HepG2 (cell line): ENCODE results near the gene COA3. TPM values are rescaled to one million over a fixed set of nuclear protein-coding genes. Genes with fewer than 3 reads are reported as not detected.

ENCODE experiments used
- FOXA1 ChIP-seq, 2 experiments: fragments of 450-650 bp in 1 of 2; sonication (generic) in 1 of 2; formaldehyde crosslinking in 1 of 2; IDR thresholded peaks; 2 replicates each; pipeline versions ENCODE4 v1.4.0 to v1.6.1; 2016 to 2020; ENCODE audit warnings: missing genetic modification reagents in 1 of 2
- FOXA3 ChIP-seq: IDR thresholded peaks from 2 replicates; pipeline ENCODE4 v1.6.1; 2016; ENCODE audit warnings: missing genetic modification reagents, missing compliant biosample characterization
- FOXK1 ChIP-seq: sonication (generic); formaldehyde crosslinking; IDR thresholded peaks from 2 replicates; pipeline ENCODE4 v1.4.0; 2020; ENCODE audit warnings: low read depth, missing genetic modification reagents, borderline replicate concordance
- GATAD1 ChIP-seq: IDR thresholded peaks from 2 replicates; pipeline ENCODE4 v1.6.1; 2016; ENCODE audit warnings: missing genetic modification reagents, missing compliant biosample characterization
- KLF16 ChIP-seq, 2 experiments: sonication (generic) in 1 of 2; formaldehyde crosslinking in 1 of 2; IDR thresholded peaks; 2 replicates each; pipeline versions ENCODE4 v1.6.1 to v1.8.0; 2016 to 2023; ENCODE audit warnings: missing genetic modification reagents in 2 of 2, missing compliant biosample characterization in 1 of 2
- ONECUT2 ChIP-seq: sonication (generic); formaldehyde crosslinking; IDR thresholded peaks from 2 replicates; pipeline ENCODE4 v1.4.0; 2020; ENCODE audit warnings: missing genetic modification reagents
- SOX5 ChIP-seq: IDR thresholded peaks from 2 replicates; pipeline ENCODE4 v1.6.1; 2016; ENCODE audit warnings: borderline replicate concordance
- ZNF253 ChIP-seq: sonication (generic); formaldehyde crosslinking; IDR thresholded peaks from 2 replicates; pipeline ENCODE4 v1.8.0; 2022; ENCODE audit warnings: mild to moderate bottlenecking, missing genetic modification reagents, borderline replicate concordance
- polyA plus RNA-seq, 8 experiments: library from polyadenylated mRNA; depleted of rRNA in 3 of 8; stranded (reverse) in 7 of 8; unstranded in 1 of 8; fragments of >200 nt; fragmentation: Illumina TruSeq in 4 of 8; extraction: Trizol in 4 of 8; gene quantifications; 2 replicates each; pipeline versions ENCODE4 v1.2.1 to v1.2.3, GENCODE V29; 2011 to 2016; ENCODE audit warnings: low read depth in 4 of 8, missing spikeins in 1 of 8, mixed read lengths in 1 of 8; ENCODE audit not compliant: insufficient read depth in 1 of 8
- total RNA-seq, 5 experiments: library from RNA; depleted of rRNA; stranded (reverse); fragments of >200 nt; fragmentation: Illumina TruSeq; extraction: Trizol; gene quantifications; 2 replicates each; pipeline ENCODE4 v1.2.3, GENCODE V29; 2016; ENCODE audit warnings: low read depth in 1 of 5
- TF ChIP-seq, protein P1 (sequence below): sonication (generic); formaldehyde crosslinking; IDR thresholded peaks from 2 replicates; pipeline ENCODE4 v1.4.0; 2020; ENCODE audit warnings: mild to moderate bottlenecking, missing genetic modification reagents
- TF ChIP-seq, protein P2 (sequence below): sonication (generic); formaldehyde crosslinking; IDR thresholded peaks from 2 replicates; pipeline ENCODE4 v1.5.0; 2020; ENCODE audit warnings: mild to moderate bottlenecking, missing genetic modification reagents, borderline replicate concordance
- TF ChIP-seq, protein P3 (sequence below): sonication (generic); formaldehyde crosslinking; IDR thresholded peaks from 2 replicates; pipeline ENCODE4 v1.5.0; 2020; ENCODE audit warnings: mild to moderate bottlenecking, missing genetic modification reagents, moderate library complexity
- TF ChIP-seq, protein P4 (sequence below), 2 experiments: sonication (generic) in 1 of 2; formaldehyde crosslinking in 1 of 2; IDR thresholded peaks; 2 replicates each; pipeline versions ENCODE4 v1.5.1 to v1.6.1; 2011 to 2020; ENCODE audit warnings: borderline replicate concordance in 1 of 2, low read depth in 1 of 2, low read length in 1 of 2, mild to moderate bottlenecking in 1 of 2, missing genetic modification reagents in 1 of 2, moderate library complexity in 1 of 2

Gene COA3
- total and polyA plus RNA-seq, 2 of the 13 experiments (the other 11 are each of a cell fraction or from before 2014, with no cell fraction given): 133 to 202 TPM

DNA sequence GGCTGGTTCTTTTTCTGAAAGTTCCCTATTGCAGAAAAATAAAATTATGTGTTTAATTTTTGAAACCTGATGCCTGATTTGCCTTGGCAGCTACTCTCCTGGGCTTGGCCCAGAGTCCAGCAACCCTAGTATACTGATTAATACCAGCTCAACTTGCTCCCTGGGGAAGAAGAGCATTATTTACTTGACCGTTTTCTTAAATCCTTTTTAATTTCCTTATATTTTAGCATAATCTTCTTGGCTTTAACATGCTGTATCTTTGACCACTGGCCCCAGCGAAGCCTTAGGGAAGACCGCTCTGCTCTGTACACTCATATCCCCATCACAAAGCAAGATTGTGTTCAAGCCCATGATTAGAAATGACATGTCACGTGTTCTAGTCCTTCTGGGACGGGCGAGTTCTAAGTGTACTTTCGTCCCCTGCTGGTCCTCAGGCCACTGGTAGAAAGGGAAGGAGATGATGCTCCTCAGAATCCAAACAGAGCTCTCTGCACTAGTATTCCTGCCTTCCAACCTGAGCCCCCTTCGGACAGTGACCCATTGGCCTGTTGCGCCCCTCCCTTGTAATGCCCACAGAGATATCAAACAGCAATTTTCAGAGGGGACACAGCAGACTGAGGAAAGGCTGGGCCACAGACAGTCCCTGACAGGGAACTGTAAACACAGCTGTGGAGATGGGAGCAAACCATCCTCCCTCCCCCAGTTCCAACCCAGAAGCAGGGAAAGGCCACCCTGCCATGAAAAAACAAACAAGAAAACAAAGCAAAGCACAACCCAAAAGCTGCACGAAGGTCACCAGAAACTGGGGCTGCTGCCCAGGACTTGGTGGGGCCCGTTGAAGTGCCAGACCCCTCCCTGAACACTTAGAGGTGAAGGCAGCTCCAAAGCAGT, 49.4 kb downstream of the COA3 start (continued):
- peak; percentile 62 for TF ChIP-seq FOXA3 (CRISPR knock-in tag)
- TF ChIP-seq, protein P1, sequence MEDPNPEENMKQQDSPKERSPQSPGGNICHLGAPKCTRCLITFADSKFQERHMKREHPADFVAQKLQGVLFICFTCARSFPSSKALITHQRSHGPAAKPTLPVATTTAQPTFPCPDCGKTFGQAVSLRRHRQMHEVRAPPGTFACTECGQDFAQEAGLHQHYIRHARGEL (CRISPR knock-in tag): 0 out of 2 replicates have a peak, but pooled peaks have one; percentile 34
- no peak for TF ChIP-seq ONECUT2 (CRISPR knock-in tag)
- TF ChIP-seq, protein P2, sequence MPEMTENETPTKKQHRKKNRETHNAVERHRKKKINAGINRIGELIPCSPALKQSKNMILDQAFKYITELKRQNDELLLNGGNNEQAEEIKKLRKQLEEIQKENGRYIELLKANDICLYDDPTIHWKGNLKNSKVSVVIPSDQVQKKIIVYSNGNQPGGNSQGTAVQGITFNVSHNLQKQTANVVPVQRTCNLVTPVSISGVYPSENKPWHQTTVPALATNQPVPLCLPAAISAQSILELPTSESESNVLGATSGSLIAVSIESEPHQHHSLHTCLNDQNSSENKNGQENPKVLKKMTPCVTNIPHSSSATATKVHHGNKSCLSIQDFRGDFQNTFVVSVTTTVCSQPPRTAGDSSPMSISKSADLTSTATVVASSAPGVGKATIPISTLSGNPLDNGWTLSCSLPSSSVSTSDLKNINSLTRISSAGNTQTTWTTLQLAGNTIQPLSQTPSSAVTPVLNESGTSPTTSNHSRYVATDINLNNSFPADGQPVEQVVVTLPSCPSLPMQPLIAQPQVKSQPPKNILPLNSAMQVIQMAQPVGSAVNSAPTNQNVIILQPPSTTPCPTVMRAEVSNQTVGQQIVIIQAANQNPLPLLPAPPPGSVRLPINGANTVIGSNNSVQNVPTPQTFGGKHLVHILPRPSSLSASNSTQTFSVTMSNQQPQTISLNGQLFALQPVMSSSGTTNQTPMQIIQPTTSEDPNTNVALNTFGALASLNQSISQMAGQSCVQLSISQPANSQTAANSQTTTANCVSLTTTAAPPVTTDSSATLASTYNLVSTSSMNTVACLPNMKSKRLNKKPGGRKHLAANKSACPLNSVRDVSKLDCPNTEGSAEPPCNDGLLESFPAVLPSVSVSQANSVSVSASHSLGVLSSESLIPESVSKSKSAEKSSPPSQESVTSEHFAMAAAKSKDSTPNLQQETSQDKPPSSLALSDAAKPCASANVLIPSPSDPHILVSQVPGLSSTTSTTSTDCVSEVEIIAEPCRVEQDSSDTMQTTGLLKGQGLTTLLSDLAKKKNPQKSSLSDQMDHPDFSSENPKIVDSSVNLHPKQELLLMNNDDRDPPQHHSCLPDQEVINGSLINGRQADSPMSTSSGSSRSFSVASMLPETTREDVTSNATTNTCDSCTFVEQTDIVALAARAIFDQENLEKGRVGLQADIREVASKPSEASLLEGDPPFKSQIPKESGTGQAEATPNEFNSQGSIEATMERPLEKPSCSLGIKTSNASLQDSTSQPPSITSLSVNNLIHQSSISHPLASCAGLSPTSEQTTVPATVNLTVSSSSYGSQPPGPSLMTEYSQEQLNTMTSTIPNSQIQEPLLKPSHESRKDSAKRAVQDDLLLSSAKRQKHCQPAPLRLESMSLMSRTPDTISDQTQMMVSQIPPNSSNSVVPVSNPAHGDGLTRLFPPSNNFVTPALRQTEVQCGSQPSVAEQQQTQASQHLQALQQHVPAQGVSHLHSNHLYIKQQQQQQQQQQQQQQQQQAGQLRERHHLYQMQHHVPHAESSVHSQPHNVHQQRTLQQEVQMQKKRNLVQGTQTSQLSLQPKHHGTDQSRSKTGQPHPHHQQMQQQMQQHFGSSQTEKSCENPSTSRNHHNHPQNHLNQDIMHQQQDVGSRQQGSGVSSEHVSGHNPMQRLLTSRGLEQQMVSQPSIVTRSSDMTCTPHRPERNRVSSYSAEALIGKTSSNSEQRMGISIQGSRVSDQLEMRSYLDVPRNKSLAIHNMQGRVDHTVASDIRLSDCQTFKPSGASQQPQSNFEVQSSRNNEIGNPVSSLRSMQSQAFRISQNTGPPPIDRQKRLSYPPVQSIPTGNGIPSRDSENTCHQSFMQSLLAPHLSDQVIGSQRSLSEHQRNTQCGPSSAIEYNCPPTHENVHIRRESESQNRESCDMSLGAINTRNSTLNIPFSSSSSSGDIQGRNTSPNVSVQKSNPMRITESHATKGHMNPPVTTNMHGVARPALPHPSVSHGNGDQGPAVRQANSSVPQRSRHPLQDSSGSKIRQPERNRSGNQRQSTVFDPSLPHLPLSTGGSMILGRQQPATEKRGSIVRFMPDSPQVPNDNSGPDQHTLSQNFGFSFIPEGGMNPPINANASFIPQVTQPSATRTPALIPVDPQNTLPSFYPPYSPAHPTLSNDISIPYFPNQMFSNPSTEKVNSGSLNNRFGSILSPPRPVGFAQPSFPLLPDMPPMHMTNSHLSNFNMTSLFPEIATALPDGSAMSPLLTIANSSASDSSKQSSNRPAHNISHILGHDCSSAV (CRISPR knock-in tag): no peak
- 0 out of 2 replicates have a peak, but pooled peaks have one; percentile 4 for TF ChIP-seq FOXK1 (CRISPR knock-in tag)
- 0 out of 4 replicates have a peak, but pooled peaks of 1 of the 2 experiments have one; percentile 16 for TF ChIP-seq KLF16 (CRISPR knock-in tag; IDR thresholded peaks at IDR 0.05)
- 0 out of 2 replicates have a peak, but pooled peaks have one; percentile 19 for TF ChIP-seq GATAD1
- TF ChIP-seq ZNF253 (CRISPR knock-in tag): no peak
- 0 out of 2 replicates have a peak, but pooled peaks have one; percentile 7 for TF ChIP-seq SOX5 (CRISPR knock-in tag)
- TF ChIP-seq, protein P3, sequence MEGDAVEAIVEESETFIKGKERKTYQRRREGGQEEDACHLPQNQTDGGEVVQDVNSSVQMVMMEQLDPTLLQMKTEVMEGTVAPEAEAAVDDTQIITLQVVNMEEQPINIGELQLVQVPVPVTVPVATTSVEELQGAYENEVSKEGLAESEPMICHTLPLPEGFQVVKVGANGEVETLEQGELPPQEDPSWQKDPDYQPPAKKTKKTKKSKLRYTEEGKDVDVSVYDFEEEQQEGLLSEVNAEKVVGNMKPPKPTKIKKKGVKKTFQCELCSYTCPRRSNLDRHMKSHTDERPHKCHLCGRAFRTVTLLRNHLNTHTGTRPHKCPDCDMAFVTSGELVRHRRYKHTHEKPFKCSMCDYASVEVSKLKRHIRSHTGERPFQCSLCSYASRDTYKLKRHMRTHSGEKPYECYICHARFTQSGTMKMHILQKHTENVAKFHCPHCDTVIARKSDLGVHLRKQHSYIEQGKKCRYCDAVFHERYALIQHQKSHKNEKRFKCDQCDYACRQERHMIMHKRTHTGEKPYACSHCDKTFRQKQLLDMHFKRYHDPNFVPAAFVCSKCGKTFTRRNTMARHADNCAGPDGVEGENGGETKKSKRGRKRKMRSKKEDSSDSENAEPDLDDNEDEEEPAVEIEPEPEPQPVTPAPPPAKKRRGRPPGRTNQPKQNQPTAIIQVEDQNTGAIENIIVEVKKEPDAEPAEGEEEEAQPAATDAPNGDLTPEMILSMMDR: 0 out of 2 replicates have a peak, but pooled peaks have one; percentile 7
- TF ChIP-seq, protein P4, sequence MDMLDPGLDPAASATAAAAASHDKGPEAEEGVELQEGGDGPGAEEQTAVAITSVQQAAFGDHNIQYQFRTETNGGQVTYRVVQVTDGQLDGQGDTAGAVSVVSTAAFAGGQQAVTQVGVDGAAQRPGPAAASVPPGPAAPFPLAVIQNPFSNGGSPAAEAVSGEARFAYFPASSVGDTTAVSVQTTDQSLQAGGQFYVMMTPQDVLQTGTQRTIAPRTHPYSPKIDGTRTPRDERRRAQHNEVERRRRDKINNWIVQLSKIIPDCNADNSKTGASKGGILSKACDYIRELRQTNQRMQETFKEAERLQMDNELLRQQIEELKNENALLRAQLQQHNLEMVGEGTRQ (IDR thresholded peaks at IDR 0.05; ENCODE audit: low read depth, low read length): peak; percentile 57
- TF ChIP-seq, protein P4 (CRISPR knock-in tag; IDR thresholded peaks at IDR 0.05; ENCODE audit: borderline replicate concordance): no peak
- TF ChIP-seq FOXA1 (IDR thresholded peaks at IDR 0.05): no peak
- TF ChIP-seq FOXA1 (CRISPR knock-in tag; IDR thresholded peaks at IDR 0.05): peak; percentile 68
